ENCODE measurements around the gene IFNL2.

- TF ChIP-seq EZH2phosphoT487 (IDR thresholded peaks at IDR 0.05): no peak
- no peak for TF ChIP-seq EZH2 (IDR thresholded peaks at IDR 0.05)
- no peak for TF ChIP-seq CTCF (IDR thresholded peaks at IDR 0.05)
These were observed 21.1 kb upstream of the IFNL2 start for GRCh38 chr19:39246951-39247669.
